ENCODE measurements around the gene ASB18. TPM values are rescaled to one million over a fixed set of nuclear protein-coding genes. Genes with fewer than 3 reads are reported as not detected.

Gene ASB18
- polyA plus RNA-seq, 4 donors: 0.09 TPM; not detected in 3

- Histone ChIP-seq H3K4me1 (ENCODE audit: control insufficient read depth in 3 of 3, insufficient read depth in 2 of 3, low read depth in 1 of 3, low read length in 2 of 3) (no peaks in the 10 kb centered on the region), H3K27ac (ENCODE audit: low read depth in 1 of 3, low read length in 2 of 3) (no peak overlapping the region), H3K27me3 (ENCODE audit: control insufficient read depth in 3 of 3, insufficient read depth in 3 of 3, low read length in 3 of 3) (peaks cover 8 to 59% (median 17%) of the 10 kb centered on the region in 3 donors), H3K4me3 (ENCODE audit: low read depth in 1 of 3, low read length in 3 of 3) (no peak overlapping the region), H3K9me3 (ENCODE audit: control insufficient read depth in 2 of 2, insufficient read depth in 1 of 2, low read depth in 1 of 2, low read length in 1 of 2) (peaks cover 0 to 9% of the 10 kb centered on the region in 2 donors), H3K36me3 (ENCODE audit: control insufficient read depth in 3 of 3, insufficient read depth in 2 of 3, low read depth in 1 of 3, low read length in 3 of 3) (no peaks in the 10 kb centered on the region)
- WGBS, 3 donors: 77 to 86% (median 80%) methylated on average over 16 of the region's 16 CpGs
- DNase-seq: no peak
- no peak for FAIRE-seq
Observed at GRCh38 chr2:236156095-236156859, 107.9 kb downstream of the ASB18 start.

- Histone ChIP-seq H3K4me1 (ENCODE audit: control insufficient read depth in 3 of 3, insufficient read depth in 2 of 3, low read depth in 1 of 3, low read length in 2 of 3) (no peaks in the 10 kb centered on the region), H3K27me3 (ENCODE audit: control insufficient read depth in 3 of 3, insufficient read depth in 3 of 3, low read length in 3 of 3) (peaks cover 6 to 50% (median 9%) of the 10 kb centered on the region in 3 donors), H3K36me3 (ENCODE audit: control insufficient read depth in 3 of 3, insufficient read depth in 2 of 3, low read depth in 1 of 3, low read length in 3 of 3) (no peaks in the 10 kb centered on the region), H3K27ac (ENCODE audit: low read depth in 1 of 3, low read length in 2 of 3) (no peak overlapping the region), H3K9me3 (ENCODE audit: control insufficient read depth in 2 of 2, insufficient read depth in 1 of 2, low read depth in 1 of 2, low read length in 1 of 2) (peaks cover 0 to 9% of the 10 kb centered on the region in 2 donors), H3K4me3 (ENCODE audit: low read depth in 1 of 3, low read length in 3 of 3) (no peak overlapping the region)
- FAIRE-seq (no peak), DNase-seq (no peak)
- WGBS, 3 donors: 75 to 83% (median 82%) methylated on average over 3 of the region's 3 CpGs
Observed at GRCh38 chr2:236155406-236155805, 108.8 kb downstream of the ASB18 start.

- Histone ChIP-seq H3K4me1 (ENCODE audit: control insufficient read depth in 3 of 3, insufficient read depth in 2 of 3, low read depth in 1 of 3, low read length in 2 of 3) (no peaks in the 10 kb centered on the region), H3K9me3 (ENCODE audit: control insufficient read depth in 2 of 2, insufficient read depth in 1 of 2, low read depth in 1 of 2, low read length in 1 of 2) (peaks cover 0 to 6% of the 10 kb centered on the region in 2 donors), H3K36me3 (ENCODE audit: control insufficient read depth in 3 of 3, insufficient read depth in 2 of 3, low read depth in 1 of 3, low read length in 3 of 3) (no peaks in the 10 kb centered on the region), H3K4me3 (ENCODE audit: low read depth in 1 of 3, low read length in 3 of 3) (no peak overlapping the region), H3K27me3 (ENCODE audit: control insufficient read depth in 3 of 3, insufficient read depth in 3 of 3, low read length in 3 of 3) (peaks cover 0 to 14% (median 8%) of the 10 kb centered on the region in 3 donors), H3K27ac (ENCODE audit: low read depth in 1 of 3, low read length in 2 of 3) (no peak overlapping the region)
- WGBS, 3 donors: 94 to 96% (median 94%) methylated on average over 7 of the region's 7 CpGs
- DNase-seq (no peak), FAIRE-seq (no peak)
Observed at GRCh38 chr2:236146436-236146835, 117.8 kb downstream of the ASB18 start.

- Histone ChIP-seq H3K9me3 (ENCODE audit: control insufficient read depth in 2 of 2, insufficient read depth in 1 of 2, low read depth in 1 of 2, low read length in 1 of 2) (peaks cover 0 to 3% of the 10 kb centered on the region in 2 donors), H3K36me3 (ENCODE audit: control insufficient read depth in 3 of 3, insufficient read depth in 2 of 3, low read depth in 1 of 3, low read length in 3 of 3) (no peaks in the 10 kb centered on the region), H3K27me3 (ENCODE audit: control insufficient read depth in 3 of 3, insufficient read depth in 3 of 3, low read length in 3 of 3) (peaks cover 0 to 16% (median 8%) of the 10 kb centered on the region in 3 donors), H3K4me3 (ENCODE audit: low read depth in 1 of 3, low read length in 3 of 3) (no peak overlapping the region), H3K4me1 (ENCODE audit: control insufficient read depth in 3 of 3, insufficient read depth in 2 of 3, low read depth in 1 of 3, low read length in 2 of 3) (no peaks in the 10 kb centered on the region), H3K27ac (ENCODE audit: low read depth in 1 of 3, low read length in 2 of 3) (no peak overlapping the region)
- WGBS, 3 donors: 81 to 88% (median 86%) methylated on average over 10 of the region's 10 CpGs
- FAIRE-seq (no peak), DNase-seq (no peak)
Observed at GRCh38 chr2:236143811-236144210, 120.4 kb downstream of the ASB18 start.

Other genes with a start within 250 kb of the ASB18 start
- not detected for gene GBX2, start 96.0 kb downstream of the ASB18 start, polyA plus RNA-seq

Measured in small intestine (tissue), 7 donors.